GM19467 (cell line): ENCODE results near the gene PSMB3.
"Not testable (repeated sequence)": the region's sequence is repeated elsewhere in the genome, so short reads cannot be mapped to it uniquely, and the experiment has no call there.

Source experiments
- ATAC-seq: cut with Tn5 transposase; IDR thresholded peaks from one replicate; pipeline ENCODE4 v1.9.1; 2021; ENCODE audit warnings: mild to moderate bottlenecking, moderate library complexity; ENCODE audit not compliant: unreplicated experiment

PSMB3 gene

DNA sequence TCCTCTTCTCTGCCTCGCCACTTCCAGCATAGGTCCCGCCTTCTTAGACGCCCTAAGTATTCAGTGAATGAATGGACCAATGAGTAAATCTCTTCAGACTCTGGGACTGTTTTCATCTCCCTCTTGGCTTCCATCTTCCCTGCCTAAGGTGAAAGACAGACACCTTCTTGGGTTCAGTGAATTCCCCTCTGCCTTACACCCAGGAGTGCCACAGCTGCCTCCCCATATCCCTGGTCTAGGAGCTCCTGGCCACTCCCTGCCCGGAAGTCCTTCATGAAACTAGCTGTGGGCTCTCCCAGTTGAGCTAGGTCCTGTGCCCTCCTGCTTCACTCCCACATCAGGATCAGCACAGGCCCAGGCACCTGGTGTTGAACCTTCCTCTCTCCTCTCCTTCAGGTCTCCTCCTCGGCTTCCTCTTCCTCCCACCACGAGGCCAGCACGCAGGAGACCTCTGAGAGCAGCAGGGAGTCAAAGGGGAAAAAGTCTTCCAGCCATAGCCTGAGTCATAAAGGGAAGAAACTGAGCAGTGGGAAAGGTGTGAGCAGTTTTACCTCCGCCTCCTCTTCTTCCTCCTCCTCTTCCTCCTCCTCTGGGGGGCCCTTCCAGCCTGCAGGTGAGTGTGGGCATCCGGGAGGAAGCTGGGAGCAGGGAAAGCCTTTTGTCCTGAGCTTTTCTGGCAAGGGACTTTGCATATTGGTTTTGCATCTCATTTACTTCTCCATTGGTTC, 37.2 kb upstream of the PSMB3 start:
- no peak for ATAC-seq

DNA sequence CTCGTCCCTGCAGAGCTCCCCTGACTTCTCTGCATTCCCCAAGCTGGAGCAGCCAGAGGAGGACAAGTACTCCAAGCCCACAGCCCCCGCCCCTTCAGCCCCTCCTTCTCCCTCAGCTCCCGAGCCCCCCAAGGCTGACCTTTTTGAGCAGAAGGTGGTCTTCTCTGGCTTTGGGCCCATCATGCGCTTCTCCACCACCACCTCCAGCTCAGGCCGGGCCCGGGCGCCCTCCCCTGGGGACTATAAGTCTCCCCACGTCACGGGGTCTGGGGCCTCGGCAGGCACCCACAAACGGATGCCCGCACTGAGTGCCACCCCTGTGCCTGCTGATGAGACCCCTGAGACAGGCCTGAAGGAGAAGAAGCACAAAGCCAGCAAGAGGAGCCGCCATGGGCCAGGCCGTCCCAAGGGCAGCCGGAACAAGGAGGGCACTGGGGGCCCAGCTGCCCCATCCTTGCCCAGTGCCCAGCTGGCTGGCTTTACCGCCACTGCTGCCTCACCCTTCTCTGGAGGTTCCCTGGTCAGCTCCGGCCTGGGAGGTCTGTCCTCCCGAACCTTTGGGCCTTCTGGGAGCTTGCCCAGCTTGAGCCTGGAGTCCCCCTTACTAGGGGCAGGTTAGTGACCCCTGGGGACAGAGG, 36.1 kb upstream of the PSMB3 start:
- no peak for ATAC-seq

DNA sequence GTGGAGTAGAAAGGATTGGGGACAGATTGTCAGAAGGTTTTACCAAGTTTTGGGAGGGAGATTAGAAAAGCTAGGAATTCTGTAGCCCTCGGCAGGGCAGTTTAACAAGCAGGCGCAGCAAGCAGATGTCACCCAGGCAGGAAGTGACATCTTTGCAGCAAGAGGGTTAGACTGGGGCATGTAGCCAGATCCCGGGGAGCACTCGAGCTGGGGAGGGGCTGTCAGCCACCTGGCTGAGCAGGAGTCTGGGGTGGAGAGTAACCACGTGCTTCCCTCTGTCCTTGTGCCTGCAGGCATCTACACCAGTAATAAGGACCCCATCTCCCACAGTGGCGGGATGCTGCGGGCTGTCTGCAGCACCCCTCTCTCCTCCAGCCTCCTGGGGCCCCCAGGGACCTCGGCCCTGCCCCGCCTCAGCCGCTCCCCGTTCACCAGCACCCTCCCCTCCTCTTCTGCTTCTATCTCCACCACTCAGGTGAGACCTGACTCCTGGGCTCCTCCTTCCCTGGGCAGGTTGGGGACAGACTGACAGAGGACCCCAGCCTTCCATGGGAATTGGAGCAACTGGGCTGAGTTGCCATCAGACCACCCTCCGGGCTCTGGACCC, 35.3 kb upstream of the PSMB3 start:
- no peak for ATAC-seq

DNA sequence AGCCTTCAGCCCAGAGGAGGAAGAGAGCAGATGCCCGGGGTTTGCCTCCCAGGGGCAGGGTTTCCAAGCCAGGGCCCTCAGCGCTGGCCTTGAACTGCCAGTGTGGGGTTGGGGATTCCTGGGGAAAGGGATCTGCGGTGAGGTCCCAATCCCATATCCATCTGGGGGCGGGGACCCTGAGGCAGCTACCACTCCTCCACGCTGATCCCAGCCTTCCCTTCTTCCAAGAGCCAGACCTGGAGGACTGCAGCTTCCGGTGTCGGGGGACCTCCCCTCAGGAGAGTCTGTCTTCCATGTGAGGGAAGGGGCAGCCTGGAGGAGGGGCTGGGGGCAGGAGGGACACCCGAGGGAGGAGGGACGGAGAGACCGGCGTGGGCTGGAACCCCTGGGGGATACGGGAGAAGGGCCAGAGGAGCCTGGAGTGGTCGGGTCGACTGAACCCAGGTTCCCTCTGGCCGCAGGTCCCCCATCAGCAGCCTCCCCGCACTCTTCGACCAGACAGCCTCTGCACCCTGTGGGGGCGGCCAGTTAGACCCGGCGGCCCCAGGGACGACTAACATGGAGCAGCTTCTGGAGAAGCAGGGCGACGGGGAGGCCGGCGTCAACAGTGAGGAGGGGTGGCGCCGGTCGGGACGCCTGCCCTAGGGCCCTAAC, 33.1 kb upstream of the PSMB3 start:
- no peak for ATAC-seq

DNA sequence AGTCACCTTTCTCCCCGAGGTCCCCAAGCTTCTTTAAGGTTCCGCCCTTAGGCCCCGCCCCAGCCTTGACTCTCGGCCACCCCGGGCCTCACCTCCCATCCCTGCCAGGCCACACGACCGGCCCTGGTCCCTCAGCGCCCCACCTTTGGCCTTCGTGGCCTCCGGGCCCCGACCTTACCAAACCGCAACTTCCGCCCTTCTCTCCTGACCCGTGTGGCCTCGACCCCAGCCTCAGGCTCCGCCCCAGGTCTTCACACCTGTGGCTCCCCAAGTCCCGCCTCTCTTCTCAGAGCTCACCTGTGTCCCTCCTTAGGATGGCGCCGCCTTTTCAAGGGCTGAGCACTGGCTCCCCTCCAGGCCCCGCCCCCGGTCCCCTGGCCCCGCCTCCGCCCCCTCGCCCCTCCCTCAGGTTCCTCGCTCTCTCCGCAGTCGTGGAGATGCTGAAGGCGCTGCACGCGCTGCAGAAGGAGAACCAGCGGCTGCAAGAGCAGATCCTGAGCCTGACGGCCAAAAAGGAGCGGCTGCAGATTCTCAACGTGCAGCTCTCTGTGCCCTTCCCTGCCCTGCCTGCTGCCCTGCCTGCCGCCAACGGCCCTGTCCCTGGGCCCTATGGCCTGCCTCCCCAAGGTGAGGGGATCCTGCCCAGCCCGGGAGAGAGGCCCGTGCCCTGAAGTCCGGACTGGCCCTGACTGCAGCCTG, 32.4 kb upstream of the PSMB3 start:
- no peak for ATAC-seq

DNA sequence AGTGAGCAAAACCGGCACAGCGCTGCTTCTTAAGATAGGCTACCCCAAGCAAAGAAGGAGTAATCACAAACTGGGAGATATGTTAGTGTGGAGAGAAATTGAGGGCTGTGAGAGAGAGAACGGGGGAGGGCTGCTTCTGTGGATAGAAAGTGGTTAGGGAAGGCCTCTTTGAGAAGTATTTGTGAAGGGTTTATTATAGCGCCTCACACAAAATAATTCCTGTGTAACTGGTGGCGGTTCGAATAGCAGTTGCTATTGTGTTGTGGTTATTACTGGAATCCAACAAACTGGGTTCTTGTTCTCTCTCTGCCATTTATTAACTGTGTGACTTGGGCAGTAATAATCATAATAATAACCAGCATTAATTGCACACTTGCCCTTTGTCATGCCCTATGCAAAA, 31.6 kb upstream of the PSMB3 start:
- no peak for ATAC-seq

DNA sequence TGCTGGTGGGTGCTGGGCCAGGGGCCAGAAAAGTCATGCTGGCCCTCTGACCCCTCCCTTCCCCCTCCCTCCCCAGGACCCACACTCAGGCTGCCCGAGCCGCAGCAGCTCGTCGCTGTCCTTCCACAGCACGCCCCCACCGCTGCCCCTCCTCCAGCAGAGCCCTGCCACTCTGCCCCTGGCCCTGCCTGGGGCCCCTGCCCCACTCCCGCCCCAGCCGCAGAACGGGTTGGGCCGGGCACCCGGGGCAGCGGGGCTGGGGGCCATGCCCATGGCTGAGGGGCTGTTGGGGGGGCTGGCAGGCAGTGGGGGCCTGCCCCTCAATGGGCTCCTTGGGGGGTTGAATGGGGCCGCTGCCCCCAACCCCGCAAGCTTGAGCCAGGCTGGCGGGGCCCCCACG, 30.7 kb upstream of the PSMB3 start:
- ATAC-seq = no peak

DNA sequence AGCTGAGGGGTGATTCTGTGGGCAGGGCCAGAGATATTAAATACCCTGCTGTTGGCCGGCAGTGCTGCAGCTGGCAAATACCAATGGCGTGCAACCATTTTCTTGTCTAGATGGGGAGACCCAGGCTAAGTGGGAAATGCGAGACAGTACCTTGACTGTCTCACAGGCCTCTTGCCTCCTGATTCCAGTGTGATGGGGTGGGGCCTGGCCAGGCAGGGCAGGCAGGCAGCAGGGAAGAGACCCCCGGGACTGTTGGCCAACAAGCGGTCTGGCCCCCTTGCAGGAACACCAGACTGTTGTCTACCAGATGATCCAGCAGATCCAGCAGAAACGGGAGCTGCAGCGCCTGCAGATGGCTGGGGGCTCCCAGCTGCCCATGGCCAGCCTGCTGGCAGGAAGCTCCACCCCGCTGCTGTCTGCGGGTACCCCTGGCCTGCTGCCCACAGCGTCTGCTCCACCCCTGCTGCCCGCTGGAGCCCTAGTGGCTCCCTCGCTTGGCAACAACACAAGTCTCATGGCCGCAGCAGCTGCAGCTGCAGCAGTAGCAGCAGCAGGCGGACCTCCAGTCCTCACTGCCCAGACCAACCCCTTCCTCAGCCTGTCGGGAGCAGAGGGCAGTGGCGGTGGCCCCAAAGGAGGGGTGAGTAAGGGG, 28.1 kb upstream of the PSMB3 start:
- ATAC-seq = no peak

DNA sequence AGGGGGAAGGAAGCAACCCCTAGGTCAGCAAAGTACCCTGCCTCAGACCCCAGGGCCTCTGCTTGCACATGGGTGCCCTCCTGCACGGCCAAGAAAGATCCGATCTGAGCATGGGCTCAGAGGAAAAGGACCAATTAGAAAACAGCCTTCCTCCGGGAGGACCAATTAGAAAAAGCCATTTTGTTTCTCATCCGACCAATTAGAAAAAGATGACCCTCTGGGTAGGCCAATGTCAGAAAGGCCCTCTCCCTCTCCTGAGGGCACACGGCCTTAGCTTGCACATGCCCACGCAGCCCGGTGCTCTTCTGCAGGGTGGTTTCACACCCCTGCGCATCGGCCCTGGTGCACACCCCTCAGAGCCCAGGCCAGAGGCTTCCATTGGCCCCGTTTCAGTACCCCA, 27.5 kb upstream of the PSMB3 start:
- no peak for ATAC-seq

DNA sequence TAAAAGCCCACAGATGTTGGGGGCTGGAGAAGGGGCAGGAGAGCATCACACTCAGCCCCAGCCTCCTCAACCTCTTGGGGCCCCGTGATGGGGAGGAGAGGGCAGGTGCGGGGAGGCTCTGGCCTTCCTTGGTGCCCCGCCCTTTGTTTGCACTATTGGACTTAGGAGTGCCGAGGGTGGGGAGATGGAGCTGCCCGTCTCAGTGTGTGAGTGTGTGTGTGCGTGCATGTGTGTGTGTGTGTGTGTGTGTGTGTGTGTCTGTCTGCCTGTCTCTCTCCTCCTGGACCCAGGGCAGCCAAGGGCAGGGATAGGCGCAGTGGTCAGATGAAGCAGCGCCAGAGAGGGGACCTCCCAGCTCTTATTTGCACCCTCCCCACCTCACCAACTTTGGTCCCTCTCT, 26.4 kb upstream of the PSMB3 start:
- ATAC-seq = not testable (repeated sequence)

DNA sequence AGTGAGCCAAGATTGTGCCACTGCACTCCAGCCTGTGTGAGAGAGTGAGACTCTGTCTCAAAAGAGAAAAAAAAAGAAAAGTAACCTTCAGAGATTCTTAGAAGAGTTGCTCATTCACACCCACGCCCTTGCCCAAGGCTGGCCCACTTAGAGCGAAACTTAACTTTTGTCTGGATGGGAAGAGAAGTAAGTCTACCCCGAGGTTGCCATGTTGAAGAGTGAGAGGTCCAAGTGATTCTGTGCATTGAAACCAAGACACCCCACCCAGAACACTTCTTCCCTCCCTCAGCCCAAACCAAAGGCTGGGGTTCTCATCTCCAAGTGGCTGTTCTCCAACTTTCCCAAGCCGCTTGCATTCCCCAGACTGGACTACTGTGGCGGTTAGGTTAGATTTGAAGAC, 24.8 kb upstream of the PSMB3 start:
- no peak for ATAC-seq

DNA sequence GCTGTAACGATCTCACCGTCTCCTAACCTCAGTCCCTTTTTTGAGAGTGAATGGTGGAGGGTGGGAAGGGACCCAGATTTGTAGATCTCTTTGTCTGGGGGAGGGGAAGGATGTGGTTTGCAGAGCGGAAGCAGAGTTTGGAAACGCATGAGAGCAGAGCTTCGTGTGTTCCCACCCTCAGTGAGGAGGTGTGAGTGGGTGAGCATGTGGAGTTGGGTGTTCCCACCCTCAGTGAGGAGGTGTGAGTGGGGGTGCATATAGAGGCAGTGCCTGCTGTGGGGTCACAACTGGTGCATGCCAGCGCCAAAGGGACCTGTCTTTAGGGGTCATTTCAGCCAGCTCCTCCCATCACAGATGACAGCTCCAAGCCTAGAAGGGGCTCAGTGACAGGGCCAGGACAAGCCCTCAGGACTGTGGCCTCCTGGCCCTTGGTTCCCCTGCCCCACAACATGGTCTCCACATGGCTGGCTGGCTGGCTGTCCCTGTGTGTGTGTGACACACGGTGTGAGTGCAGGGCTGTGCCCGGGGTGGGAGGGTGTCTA, 24.2 kb upstream of the PSMB3 start:
- ATAC-seq = no peak

DNA sequence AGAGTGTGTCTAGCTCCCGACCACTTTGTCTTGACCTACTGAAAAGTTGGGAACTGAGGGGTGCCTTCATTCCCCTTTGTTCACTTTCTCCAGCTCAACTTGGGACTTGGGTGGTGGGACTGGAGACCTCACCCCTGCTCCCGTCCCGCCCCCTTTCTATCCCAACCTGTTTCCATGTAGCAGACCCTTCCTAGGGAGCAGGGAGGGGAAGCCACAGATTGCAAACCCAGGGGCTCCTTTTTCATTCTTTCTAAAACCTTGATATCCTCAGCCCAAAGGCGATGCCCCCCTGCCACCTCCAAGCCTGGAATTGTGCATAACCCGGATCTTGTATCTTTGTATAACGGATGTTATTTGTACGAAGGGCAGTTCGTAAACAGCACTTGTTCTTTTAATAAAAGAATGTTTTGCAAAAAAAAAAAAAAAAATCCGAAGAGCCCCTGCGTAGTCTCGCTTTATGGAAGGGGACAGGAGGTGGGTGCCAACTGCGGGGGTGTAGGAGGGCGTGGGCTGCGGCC, 23.1 kb upstream of the PSMB3 start:
- no peak for ATAC-seq

DNA sequence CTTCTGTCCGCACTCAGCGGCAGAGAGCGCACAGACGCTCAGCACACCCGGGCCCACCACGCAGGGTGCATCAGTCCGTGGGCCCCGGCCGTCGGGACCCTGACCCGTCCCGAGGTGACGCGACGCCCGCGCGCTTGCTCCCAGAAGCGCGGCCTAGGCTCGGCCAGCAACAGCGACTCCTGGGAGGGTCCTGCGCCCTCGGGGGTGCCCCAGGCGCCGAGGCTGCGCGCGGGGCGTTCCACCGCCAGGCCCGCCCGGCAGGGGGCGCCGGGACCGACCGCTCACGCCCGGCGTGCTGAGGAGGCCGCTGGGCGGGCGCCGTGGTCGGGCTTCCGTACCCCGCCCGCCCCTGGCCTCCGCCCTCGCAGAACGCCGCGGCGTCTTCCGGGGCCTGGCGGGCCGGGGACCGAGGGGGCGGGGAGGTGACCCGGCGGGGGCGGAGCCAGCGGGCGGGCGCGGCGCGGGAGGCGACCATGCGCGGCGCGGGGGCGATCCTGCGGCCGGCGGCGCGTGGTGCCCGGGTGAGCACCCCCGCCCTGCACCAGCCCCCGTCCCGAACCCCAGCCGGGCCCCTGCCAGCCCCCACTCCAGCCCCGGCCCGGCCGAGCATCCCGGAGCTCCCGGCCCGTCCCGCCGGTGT, 22.5 kb upstream of the PSMB3 start, which contains the start of gene CISD3:
Gene CISD3 (plus strand): TSS at position 456 of the 640 bp plus-strand sequence. CDS start 18 bp downstream, at position 474.
- peak; percentile 77 for ATAC-seq

DNA sequence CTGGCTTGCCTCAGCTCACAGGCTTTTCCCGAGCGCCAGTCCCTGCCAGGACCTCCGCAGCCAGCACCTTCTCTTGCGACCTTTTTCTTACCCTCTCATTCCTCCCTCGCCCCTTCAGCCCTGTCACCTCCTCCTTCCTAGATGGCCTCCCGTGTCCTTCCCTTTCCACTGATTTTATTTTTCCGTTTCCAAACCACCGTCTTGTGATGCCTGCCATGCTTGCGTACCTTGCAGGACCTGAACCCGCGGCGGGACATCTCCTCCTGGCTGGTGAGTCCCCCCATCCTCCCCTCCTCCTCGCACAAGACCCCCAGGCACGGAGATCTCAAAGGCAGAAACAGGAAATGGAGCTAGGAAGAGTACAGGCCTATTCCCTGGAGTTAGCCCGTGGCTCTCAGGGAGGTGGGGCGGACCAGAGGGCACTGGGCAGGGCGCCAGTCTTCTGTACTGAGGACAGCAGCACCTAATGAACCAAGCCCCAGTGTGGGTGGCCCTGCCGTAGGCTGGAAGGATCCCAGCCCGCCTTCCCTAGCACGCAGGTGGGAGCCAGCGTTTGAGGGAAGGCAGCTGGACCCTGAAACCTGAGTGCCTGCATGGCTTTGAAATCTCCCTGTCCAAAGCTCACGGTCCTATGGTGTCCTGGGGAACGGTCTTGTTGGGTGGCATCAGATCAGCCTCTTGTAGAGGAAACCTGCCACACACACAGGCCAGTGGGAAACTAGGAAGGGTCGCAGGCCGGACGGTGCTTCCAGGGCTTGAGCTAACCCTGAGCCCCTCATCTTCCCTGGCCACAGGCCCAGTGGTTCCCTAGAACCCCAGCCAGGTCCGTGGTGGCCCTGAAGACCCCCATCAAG, 21.8 kb upstream of the PSMB3 start:
- no peak for ATAC-seq

DNA sequence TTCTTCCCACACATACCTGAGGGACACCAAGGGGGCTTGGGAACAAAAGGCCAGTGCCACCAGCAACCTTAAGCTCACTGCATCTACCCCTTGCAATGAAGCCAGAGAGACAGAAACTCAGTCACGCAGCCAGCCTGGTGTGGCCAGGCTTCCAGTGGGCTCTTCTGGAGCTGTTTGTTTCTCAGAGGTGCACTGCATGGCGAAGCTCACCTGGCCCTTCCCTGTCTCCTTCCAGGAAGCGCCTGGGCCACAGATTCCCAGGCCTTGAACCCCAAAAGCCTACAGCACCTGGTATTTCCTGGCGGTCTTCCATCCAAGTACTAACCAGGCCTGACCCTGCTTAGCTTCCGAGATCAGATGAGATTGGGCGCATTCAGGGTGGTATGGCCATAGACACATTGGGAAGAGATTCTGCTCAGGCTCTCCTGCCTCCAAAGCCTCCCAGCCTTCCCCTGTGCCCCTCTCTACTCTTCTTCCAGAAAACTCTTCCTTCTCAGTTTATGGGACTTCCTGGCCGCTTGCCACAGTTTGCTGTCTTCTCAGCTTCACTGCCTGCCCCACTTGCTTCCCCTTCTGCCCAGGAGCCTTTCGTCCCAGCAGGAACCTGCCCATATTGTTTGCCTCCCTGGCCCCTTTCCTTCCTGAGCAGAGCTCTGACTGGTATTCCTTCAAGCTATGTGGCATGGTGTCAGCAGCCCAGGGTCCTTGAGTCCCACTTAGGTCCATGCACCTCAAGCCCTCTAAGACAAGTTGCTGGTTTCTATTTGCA, 20.8 kb upstream of the PSMB3 start:
- ATAC-seq = no peak

DNA sequence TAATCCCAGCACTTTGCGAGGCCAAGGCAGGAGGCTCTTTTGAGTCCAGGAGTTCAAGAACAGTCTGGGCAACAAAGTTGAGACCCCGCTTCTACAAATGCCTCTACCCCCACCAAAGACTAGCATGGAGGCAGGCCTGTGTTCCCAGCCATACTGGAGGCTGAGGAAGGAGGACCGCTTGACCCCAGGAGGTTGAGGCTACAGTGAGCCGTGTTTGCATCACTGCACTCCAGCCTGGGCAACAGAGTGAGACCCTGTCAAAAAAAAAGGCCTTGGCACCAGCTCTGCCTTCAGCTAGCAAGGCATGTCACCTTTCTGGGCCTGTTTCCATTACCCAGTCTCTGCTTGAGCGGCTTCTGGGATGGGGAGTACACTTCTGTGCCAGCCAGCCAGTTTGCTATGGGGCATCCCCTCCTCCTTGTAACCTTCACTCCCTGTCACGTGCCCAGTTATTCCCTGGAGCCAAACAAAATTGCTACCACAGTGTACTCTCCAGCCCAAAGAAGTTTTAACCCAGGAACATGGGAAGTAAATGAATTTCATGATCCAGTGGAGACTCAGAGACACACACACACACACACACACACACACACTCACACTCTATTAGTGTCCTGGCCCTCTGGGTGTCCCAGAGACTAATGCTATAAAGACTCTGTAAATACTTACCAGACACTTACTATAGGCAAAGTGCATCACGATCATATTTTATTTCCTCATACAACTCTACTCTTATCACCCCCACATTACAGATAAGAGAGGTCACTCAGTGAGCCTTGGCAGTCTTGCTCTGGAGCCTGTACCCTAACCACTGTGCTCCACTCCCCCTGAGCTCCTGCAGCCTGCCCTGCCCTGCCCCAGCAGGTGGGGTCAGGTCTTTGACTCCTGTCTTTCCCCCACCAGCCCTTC, 19.9 kb upstream of the PSMB3 start:
- no peak for ATAC-seq
